Ovary (tissue), 9 donors: ENCODE results near the gene HOXA11. TPM values are rescaled to one million over a fixed set of nuclear protein-coding genes. Genes with fewer than 3 reads are reported as not detected.
A peak's percentile ranks its signal among the peaks of the same experiment; 100 is the strongest.

Experiments
- DNase-seq, 5 donors: peaks; one replicate each; pipeline ENCODE4 v3.0.0-alpha.2; 2019 to 2020
- H3K27ac ChIP-seq, 2 donors: fragments of 200-600 bp; one replicate each; pipeline versions ENCODE4 v1.5.1 to v1.8.0; 2019 to 2022
- H3K27me3 ChIP-seq: fragments of 200-600 bp; one replicate; pipeline ENCODE4 v1.8.0; 2022
- H3K36me3 ChIP-seq: fragments of 200-600 bp; sonication (generic); one replicate; pipeline ENCODE4 v1.5.1; 2019
- H3K4me1 ChIP-seq: one replicate; pipeline ENCODE4 v1.8.1; 2013; ENCODE audit warnings: mild to moderate bottlenecking, moderate library complexity; ENCODE audit not compliant: insufficient read depth
- H3K4me3 ChIP-seq: fragments of 200-600 bp; sonication (generic); one replicate; pipeline ENCODE4 v1.5.1; 2017
- H3K9me3 ChIP-seq, 2 donors: fragments of 200-600 bp in 1 of 2; sonication (generic) in 1 of 2; one replicate each; pipeline versions ENCODE4 v1.5.1 to v1.8.1; 2013 to 2019; ENCODE audit warnings: mild to moderate bottlenecking in 1 of 2, moderate library complexity in 1 of 2
- WGBS, 3 donors: extraction: QIAGEN DNeasy Blood & Tissue Kit in 1 of 3; methylation state at CpG; one replicate each; pipeline versions ENCODE4 v1.1.5 to v1.1.7; 2013 to 2017; 5-methylcytosine and 5-hydroxymethylcytosine counted together
- intact Hi-C, 4 donors: fragments of 100-400 bp; cut with DNase I; formaldehyde crosslinking; loops; one replicate each; pipeline versions ENCODE4 v1.11.0 to v1.15.1; 2022 to 2023
- microRNA counts: library from miRNA; unstranded; fragments of <30 nt; microRNA quantifications from one replicate; lab custom pipeline; 2016
- microRNA-seq, 3 donors: library from miRNA; unstranded; fragments of <30 nt; microRNA quantifications; one replicate each; pipeline versions ENCODE4 to v1.2.0, GENCODE V29; 2019 to 2020
- polyA plus RNA-seq, 2 donors: library from polyadenylated mRNA; stranded (reverse); fragments of 200-250 nt in 1 of 2; fragments of 350-450 nt in 1 of 2; fragmentation: Illumina TruSeq in 1 of 2; extraction: RNeasy Lipid Tissue Mini Kit (QIAGEN cat#74804) in 1 of 2; gene quantifications; one replicate each; pipeline ENCODE4 v1.2.3, GENCODE V29; 2013 to 2014
- small RNA-seq: library from RNA; depleted of rRNA; stranded (forward); fragments of <200 nt; gene quantifications from one replicate; pipeline ENCODE3, GENCODE V24; 2016
- total RNA-seq, 7 donors: library from RNA; depleted of rRNA in 2 of 7; stranded (reverse); fragments of >200 nt in 2 of 7; fragmentation: NEBNext Ultra II Directional in 3 of 7; extraction: Animal tissue kit (Norgen Biotek cat#: 25700) in 3 of 7; gene quantifications; one replicate each; pipeline versions ENCODE4 v1.1.0 to v1.2.4, GENCODE V29; 2016 to 2023
- TF ChIP-seq, protein P1 (sequence below), 3 donors: fragments of 450-650 bp in 2 of 3; fragments of 200-600 bp in 1 of 3; IDR thresholded peaks; one replicate each; pipeline versions ENCODE4 v1.5.1 to v1.8.0; 2016 to 2022; ENCODE audit warnings: antibody characterized with exemption in 3 of 3, mild to moderate bottlenecking in 1 of 3
- donor health status: DM: no; HTN: no; CAD: no; lungs with moderate emphysema.
- donor health status: DM: no; HTN: no; CAD: no.
- donor health status: Bipolar disorder and iron deficiency.
- donor health status: DM: yes; HTN: yes; CAD: no.
- donor health status: DM: no; HTN: no; CAD: no.
- donor health status: DM: yes; HTN: yes; CAD: no.

HOXA11 gene
- total and polyA plus RNA-seq, 9 donors = 0.11 to 2.0 (median 0.91) TPM; not detected in 3

DNA sequence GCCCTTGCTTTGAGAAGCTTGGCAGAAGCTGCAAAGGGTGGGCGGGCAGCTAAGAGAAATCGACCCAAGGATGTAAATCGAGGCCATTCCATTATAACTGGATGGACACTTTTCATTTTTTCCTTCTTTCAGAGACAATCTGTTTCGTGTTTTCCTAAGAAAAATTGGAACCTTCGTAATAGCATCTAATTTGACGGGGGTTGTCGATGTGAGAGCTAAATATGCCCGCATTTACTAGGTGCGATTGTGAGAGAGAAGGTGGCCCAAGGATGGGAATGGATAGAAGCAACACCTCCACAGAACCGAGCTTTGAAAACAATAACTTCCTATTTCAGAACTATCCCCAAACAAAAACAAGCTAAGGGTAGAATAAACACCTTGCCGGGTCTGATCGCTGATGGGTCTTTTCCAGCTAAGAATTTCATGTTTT, 53.6 kb downstream of the HOXA11 start:
- intact Hi-C loops = loop anchor here in 1 of 4 donors (5.0 kb wide), 1 partner anchor 274 kb away; no protein-coding TSS in a partner anchor
- 30 to 41% (median 31%) methylated on average over 12 of the region's 12 CpGs for WGBS, 3 donors
- no peaks in the 10 kb centered on the region for H3K36me3 ChIP-seq
- H3K27me3 ChIP-seq = no peaks in the 10 kb centered on the region
- H3K9me3 ChIP-seq = peaks cover 0 to 5% of the 10 kb centered on the region in 2 donors
- DNase-seq = no peak
- H3K4me3 ChIP-seq = peak overlapping the region; percentile 53
- TF ChIP-seq, protein P1, sequence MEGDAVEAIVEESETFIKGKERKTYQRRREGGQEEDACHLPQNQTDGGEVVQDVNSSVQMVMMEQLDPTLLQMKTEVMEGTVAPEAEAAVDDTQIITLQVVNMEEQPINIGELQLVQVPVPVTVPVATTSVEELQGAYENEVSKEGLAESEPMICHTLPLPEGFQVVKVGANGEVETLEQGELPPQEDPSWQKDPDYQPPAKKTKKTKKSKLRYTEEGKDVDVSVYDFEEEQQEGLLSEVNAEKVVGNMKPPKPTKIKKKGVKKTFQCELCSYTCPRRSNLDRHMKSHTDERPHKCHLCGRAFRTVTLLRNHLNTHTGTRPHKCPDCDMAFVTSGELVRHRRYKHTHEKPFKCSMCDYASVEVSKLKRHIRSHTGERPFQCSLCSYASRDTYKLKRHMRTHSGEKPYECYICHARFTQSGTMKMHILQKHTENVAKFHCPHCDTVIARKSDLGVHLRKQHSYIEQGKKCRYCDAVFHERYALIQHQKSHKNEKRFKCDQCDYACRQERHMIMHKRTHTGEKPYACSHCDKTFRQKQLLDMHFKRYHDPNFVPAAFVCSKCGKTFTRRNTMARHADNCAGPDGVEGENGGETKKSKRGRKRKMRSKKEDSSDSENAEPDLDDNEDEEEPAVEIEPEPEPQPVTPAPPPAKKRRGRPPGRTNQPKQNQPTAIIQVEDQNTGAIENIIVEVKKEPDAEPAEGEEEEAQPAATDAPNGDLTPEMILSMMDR (IDR thresholded peaks at IDR 0.05) = no peak
- no peak overlapping the region for H3K27ac ChIP-seq
- peaks cover 6% of the 10 kb centered on the region for H3K4me1 ChIP-seq

MicroRNAs within 50 kb of the gene (microRNA counts, 767-probe panel; counts per million panel counts)
- 530 counts per million, percentile 78 among the panel's probes with 10 or more counts for microRNA hsa-miR-196b-5p (lab: Ali Mortazavi, UCI)

Small RNA genes lying within 50 kb of the gene (microRNA-seq; reads per million reads assigned to microRNA genes)
- 48.2 to 186 (median 186) reads per million in 3 donors for gene MIR196B

Small RNA genes lying within 50 kb of the gene (small RNA-seq; reads per million reads assigned to genes)
- not detected for gene AC004080.5
- gene RF02140 = not detected
- not detected for gene RF02141

Other genes with a start within 250 kb of the HOXA11 start
- gene HOXA1, start 89.2 kb downstream of the HOXA11 start, total RNA-seq = 1 to 10 TPM in 3 of 7 donors, under 1 TPM in 4; 0.23 to 1.5 (median 0.62) TPM
- under 1 TPM; 0.45 to 0.88 TPM for gene HOXA1, start 89.2 kb downstream of the HOXA11 start, polyA plus RNA-seq
- 1 to 10 TPM in 3 of 7 donors, under 1 TPM in 2, not detected in 2; 0.36 to 9.0 (median 1.1) TPM for gene HOXA2, start 82.5 kb downstream of the HOXA11 start, total RNA-seq
- 1 to 10 TPM in 1 of 2 donors, under 1 TPM in 1; 0.73 to 1.8 TPM for gene HOXA2, start 82.5 kb downstream of the HOXA11 start, polyA plus RNA-seq
- 10 to 100 TPM in 2 of 7 donors, 1 to 10 TPM in 3, under 1 TPM in 2; 0.22 to 34.0 (median 2.3) TPM for gene HOXA4, start 54.5 kb downstream of the HOXA11 start, total RNA-seq
- gene HOXA4, start 54.5 kb downstream of the HOXA11 start, polyA plus RNA-seq = 10 to 100 TPM in 1 of 2 donors, 1 to 10 TPM in 1; 6.6 to 12.9 TPM
- gene HOXA5, start 41.6 kb downstream of the HOXA11 start, total RNA-seq = 10 to 100 TPM in 2 of 7 donors, 1 to 10 TPM in 2, under 1 TPM in 3; 0.40 to 29.6 (median 1.4) TPM
- gene HOXA5, start 41.6 kb downstream of the HOXA11 start, polyA plus RNA-seq = 1 to 10 TPM; 1.8 to 5.6 TPM
- gene HOXA6, start 37.5 kb downstream of the HOXA11 start, total RNA-seq = 1 to 10 TPM in 3 of 7 donors, under 1 TPM in 4; 0.32 to 4.2 (median 0.43) TPM
- under 1 TPM in 1 of 2 donors, not detected in 1; 0.29 TPM for gene HOXA6, start 37.5 kb downstream of the HOXA11 start, polyA plus RNA-seq
- 10 to 100 TPM in 2 of 7 donors, 1 to 10 TPM in 3, under 1 TPM in 2; 0.36 to 50.9 (median 1.3) TPM for gene HOXA3, start 32.6 kb downstream of the HOXA11 start, total RNA-seq
- gene HOXA3, start 32.6 kb downstream of the HOXA11 start, polyA plus RNA-seq = 1 to 10 TPM; 2.3 to 3.4 TPM
- 1 to 10 TPM in 3 of 7 donors, under 1 TPM in 4; 0.23 to 4.5 (median 0.75) TPM for gene HOXA7, start 28.6 kb downstream of the HOXA11 start, total RNA-seq
- gene HOXA7, start 28.6 kb downstream of the HOXA11 start, polyA plus RNA-seq = 1 to 10 TPM in 1 of 2 donors, under 1 TPM in 1; 0.53 to 4.1 TPM
- 1 to 10 TPM in 1 of 7 donors, under 1 TPM in 5, not detected in 1; 0.12 to 1.0 (median 0.57) TPM for gene HOXA9, start 19.7 kb downstream of the HOXA11 start, total RNA-seq
- 1 to 10 TPM in 1 of 2 donors, under 1 TPM in 1; 0.22 to 2.5 TPM for gene HOXA9, start 19.7 kb downstream of the HOXA11 start, polyA plus RNA-seq
- gene HOXA10, start 10.9 kb downstream of the HOXA11 start, total RNA-seq = 1 to 10 TPM in 3 of 7 donors, under 1 TPM in 3, not detected in 1; 0.25 to 2.0 (median 0.91) TPM
- 1 to 10 TPM in 1 of 2 donors, under 1 TPM in 1; 0.34 to 2.8 TPM for gene HOXA10, start 10.9 kb downstream of the HOXA11 start, polyA plus RNA-seq
- gene HOXA13, start 14.9 kb upstream of the HOXA11 start, total RNA-seq = not detected
- gene HOXA13, start 14.9 kb upstream of the HOXA11 start, polyA plus RNA-seq = under 1 TPM in 1 of 2 donors, not detected in 1; 0.07 TPM
- not detected for gene EVX1, start 57.6 kb upstream of the HOXA11 start, total RNA-seq
- gene EVX1, start 57.6 kb upstream of the HOXA11 start, polyA plus RNA-seq = not detected